ENCODE results near the gene UGT1A3.

- TF ChIP-seq CTCF (IDR thresholded peaks at IDR 0.05) (no peak), POLR2A (IDR thresholded peaks at IDR 0.05) (no peak)
Observed at GRCh38 chr2:233778030-233778429, 49.2 kb downstream of the UGT1A3 start, which contains the start of gene MROH2A.

All from heart left ventricle (tissue), 13 donors.